Retinal pigment epithelial cell (primary cell): ENCODE measurements around the gene C13orf42.

Source experiments
- DNase-seq: peaks from one replicate; pipeline ENCODE4 v3.0.0-alpha.2; 2010; ENCODE audit warnings: low read depth
- H3K4me3 ChIP-seq: 2 replicates; pipeline ENCODE4 v1.5.1; 2011; ENCODE audit warnings: mild to moderate bottlenecking, low read length, control low read depth, moderate library complexity
- CTCF ChIP-seq: conservative IDR thresholded peaks from 2 replicates; pipeline ENCODE4 v1.5.1; 2011; ENCODE audit warnings: low read depth, low read length, control low read depth, inconsistent platforms

The C13orf42 gene

GRCh38 chr13:51057906-51058305, 53.2 kb downstream of the C13orf42 start:
- DNase-seq: no peak
- no peak overlapping the region for H3K4me3 ChIP-seq
- no peak for TF ChIP-seq CTCF

GRCh38 chr13:51057001-51057400, 54.1 kb downstream of the C13orf42 start:
- TF ChIP-seq CTCF: no peak
- no peak overlapping the region for H3K4me3 ChIP-seq
- no peak for DNase-seq

DNA sequence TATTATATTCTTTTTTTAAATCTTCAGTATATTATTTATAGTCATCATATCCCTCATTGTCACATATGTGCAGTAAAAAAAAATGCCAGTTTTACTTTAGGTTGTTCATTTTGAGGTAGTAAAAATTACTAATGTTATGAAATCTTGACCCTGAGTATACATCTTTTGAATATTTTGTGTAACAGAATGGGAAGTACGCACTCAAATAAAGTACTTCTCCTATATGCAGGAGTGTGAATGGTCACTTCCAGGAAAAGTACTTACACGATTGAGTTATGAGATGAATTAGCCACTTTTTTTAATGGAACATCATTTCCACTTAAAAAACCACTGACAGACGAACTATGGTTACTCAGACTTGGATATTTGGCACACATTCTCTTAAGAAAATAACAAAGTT, 58.5 kb downstream of the C13orf42 start:
- no peak for TF ChIP-seq CTCF

GRCh38 chr13:51050021-51050830, 60.8 kb downstream of the C13orf42 start:
- no peak overlapping the region for H3K4me3 ChIP-seq
- DNase-seq: no peak
- TF ChIP-seq CTCF: no peak

More for the DNA sequence above, 58.5 kb downstream of the C13orf42 start:
- no peak for DNase-seq
- H3K4me3 ChIP-seq: no peak overlapping the region

DNA sequence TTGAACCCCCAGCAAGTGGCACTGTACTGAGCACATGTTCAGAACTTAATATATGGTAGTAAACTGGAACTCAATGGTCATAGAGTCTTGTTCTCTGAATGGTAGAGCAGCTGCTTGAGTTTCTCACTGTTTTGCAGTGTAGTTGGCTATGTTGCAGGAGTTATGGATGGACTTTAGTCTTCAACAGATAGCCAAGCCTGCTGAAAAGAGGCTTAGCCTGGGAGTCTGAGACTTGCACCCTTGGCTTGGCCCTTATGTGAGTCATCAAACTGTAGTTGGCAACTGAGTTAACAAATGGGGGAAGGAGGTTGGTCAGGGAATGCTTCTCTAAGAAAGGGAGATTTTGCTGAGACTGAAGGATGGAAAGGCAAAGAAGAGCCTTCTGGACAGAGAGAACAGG, 62.5 kb downstream of the C13orf42 start:
- DNase-seq: no peak
- TF ChIP-seq CTCF: no peak
- no peak overlapping the region for H3K4me3 ChIP-seq

- H3K4me3 ChIP-seq: no peak overlapping the region
- no peak for DNase-seq
- no peak for TF ChIP-seq CTCF
Measured at GRCh38 chr13:51048166-51048461, 63.0 kb downstream of the C13orf42 start.

DNA sequence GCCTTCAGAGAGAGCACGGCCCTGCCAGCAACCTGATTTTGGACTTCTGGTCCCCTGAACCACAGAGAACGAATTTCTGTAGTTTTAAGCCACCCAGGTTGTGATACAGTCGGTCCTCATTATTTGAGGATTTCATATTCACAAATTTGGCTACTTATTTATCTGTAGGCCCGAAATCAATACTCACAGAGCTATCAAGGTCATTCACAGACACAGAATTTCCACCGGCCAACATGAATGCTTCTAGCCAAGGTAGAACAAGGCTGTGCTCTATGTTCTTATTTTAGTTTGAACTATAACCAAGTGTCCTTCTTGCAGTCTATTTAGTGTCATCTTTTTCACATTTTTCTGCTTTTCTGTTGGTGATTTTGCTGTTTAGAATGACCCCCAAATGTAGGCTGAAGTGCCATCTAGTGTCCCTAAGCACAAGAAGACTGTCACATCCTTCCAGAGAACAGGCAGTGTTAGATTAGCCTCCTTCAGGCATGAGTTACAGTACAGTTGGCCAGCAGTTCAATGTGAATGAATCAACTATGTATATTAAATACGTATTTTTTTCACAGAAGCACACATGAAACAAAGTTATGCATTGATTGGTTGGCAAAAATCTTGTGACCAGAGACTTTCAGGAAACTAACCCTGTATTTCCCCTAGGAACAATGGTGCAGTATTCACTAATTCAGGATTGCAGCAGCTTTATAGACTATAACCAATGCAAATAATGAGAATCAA, 63.5 kb downstream of the C13orf42 start:
- H3K4me3 ChIP-seq: no peak overlapping the region
- no peak for DNase-seq
- TF ChIP-seq CTCF: no peak
